T-helper 2 cell treated with Interferon-gamma antibody and Interleukin-4, amounts not matched to agents 5 μg/mL and 100 μg/mL, for 36 hours (primary cell): Measurements from ENCODE around the gene POLR3A.

Source experiments
- DNase-seq: peaks from one replicate; pipeline ENCODE4 v3.0.0; 2021; ENCODE audit warnings: low spot score
- H3K27ac Mint-ChIP-seq: one replicate; pipeline ENCODE4 v1.8.0; 2021; ENCODE audit warnings: mild to moderate bottlenecking, mixed read lengths
- H3K27me3 Mint-ChIP-seq: one replicate; pipeline ENCODE4 v1.8.0; 2021; ENCODE audit warnings: low read depth, mixed read lengths
- H3K36me3 Mint-ChIP-seq: one replicate; pipeline ENCODE4 v1.8.0; 2021; ENCODE audit warnings: low read depth, mixed read lengths
- H3K4me1 Mint-ChIP-seq: one replicate; pipeline ENCODE4 v1.8.0; 2021; ENCODE audit warnings: low read depth, mixed read lengths
- H3K4me3 Mint-ChIP-seq: one replicate; pipeline ENCODE4 v1.8.0; 2022; ENCODE audit warnings: mild to moderate bottlenecking, moderate library complexity, mixed read lengths
- H3K9me3 Mint-ChIP-seq: one replicate; pipeline ENCODE4 v1.8.0; 2021; ENCODE audit warnings: mixed read lengths

The POLR3A gene

GRCh38 chr10:77925795-77926565 is 103.3 kb downstream of the POLR3A start:
- H3K9me3 Mint-ChIP-seq = no peaks in the 10 kb centered on the region
- peak; percentile 41 for DNase-seq
- H3K4me3 Mint-ChIP-seq = peak overlapping the region; percentile 67
- H3K36me3 Mint-ChIP-seq = peaks cover 2% of the 10 kb centered on the region
- H3K27ac Mint-ChIP-seq = no peak overlapping the region
- H3K27me3 Mint-ChIP-seq = peaks cover 44% of the 10 kb centered on the region
- H3K4me1 Mint-ChIP-seq = peaks cover 12% of the 10 kb centered on the region

DNA sequence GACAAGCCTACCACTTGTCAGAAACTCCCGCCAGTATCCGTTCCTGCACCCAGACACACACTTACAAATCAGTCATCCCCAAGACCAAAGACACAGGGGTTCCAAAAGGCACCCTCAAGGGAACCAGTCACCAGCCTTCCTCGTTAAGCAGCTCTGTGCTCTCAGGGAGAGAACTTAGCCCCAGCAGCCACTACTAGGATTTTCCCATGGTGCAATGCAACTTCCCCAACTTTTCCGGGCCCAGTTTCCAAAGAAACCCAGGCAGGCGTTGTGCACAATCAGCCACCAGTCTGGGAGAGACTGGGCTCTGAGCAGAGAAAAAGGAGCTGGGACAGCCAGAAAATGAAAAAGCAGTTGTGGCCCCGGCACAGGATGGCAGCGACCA is 103.9 kb downstream of the POLR3A start:
- H3K36me3 Mint-ChIP-seq = peaks cover 2% of the 10 kb centered on the region
- no peak for DNase-seq
- H3K9me3 Mint-ChIP-seq = no peaks in the 10 kb centered on the region
- H3K27ac Mint-ChIP-seq = no peak overlapping the region
- peaks cover 12% of the 10 kb centered on the region for H3K4me1 Mint-ChIP-seq
- peak overlapping the region; percentile 67 for H3K4me3 Mint-ChIP-seq
- peaks cover 44% of the 10 kb centered on the region for H3K27me3 Mint-ChIP-seq

GRCh38 chr10:77922566-77923179 is 106.6 kb downstream of the POLR3A start:
- Mint-ChIP-seq H3K27me3 (peaks cover 25% of the 10 kb centered on the region), H3K9me3 (no peaks in the 10 kb centered on the region), H3K4me3 (no peak overlapping the region), H3K27ac (no peak overlapping the region), H3K36me3 (peaks cover 2% of the 10 kb centered on the region), H3K4me1 (peaks cover 10% of the 10 kb centered on the region)
- no peak for DNase-seq

GRCh38 chr10:77922055-77922454 is 107.3 kb downstream of the POLR3A start:
- no peak overlapping the region for H3K4me3 Mint-ChIP-seq
- peaks cover 6% of the 10 kb centered on the region for H3K4me1 Mint-ChIP-seq
- peaks cover 2% of the 10 kb centered on the region for H3K36me3 Mint-ChIP-seq
- H3K27me3 Mint-ChIP-seq = peaks cover 20% of the 10 kb centered on the region
- H3K27ac Mint-ChIP-seq = no peak overlapping the region
- H3K9me3 Mint-ChIP-seq = no peaks in the 10 kb centered on the region
- DNase-seq = no peak

GRCh38 chr10:77921395-77921794 is 107.9 kb downstream of the POLR3A start:
- Mint-ChIP-seq H3K4me3 (no peak overlapping the region), H3K4me1 (peaks cover 6% of the 10 kb centered on the region), H3K9me3 (no peaks in the 10 kb centered on the region), H3K27me3 (peaks cover 20% of the 10 kb centered on the region), H3K27ac (no peak overlapping the region), H3K36me3 (peaks cover 2% of the 10 kb centered on the region)
- DNase-seq = no peak

DNA sequence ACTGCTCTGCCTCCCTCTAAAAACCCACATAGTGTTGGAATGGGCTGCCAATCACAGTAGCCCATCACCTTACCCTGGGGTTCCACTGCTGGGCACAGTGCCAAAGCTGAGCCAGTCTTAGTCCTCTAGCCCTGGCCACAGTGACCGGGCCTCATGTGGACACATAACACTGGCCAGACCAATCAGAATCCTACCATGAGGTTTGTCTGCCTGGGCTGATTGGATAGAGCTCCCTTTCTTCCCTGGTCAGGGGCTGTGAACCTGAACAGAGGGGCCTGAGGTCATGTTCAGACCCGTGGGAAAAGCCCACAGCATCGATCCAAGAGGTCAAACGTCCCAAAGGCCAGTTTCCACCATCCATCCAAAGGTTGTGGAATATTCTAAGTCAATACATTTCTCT is 108.8 kb downstream of the POLR3A start:
- H3K36me3 Mint-ChIP-seq = peaks cover 2% of the 10 kb centered on the region
- no peak overlapping the region for H3K27ac Mint-ChIP-seq
- peaks cover 6% of the 10 kb centered on the region for H3K4me1 Mint-ChIP-seq
- H3K9me3 Mint-ChIP-seq = no peaks in the 10 kb centered on the region
- H3K4me3 Mint-ChIP-seq = no peak overlapping the region
- H3K27me3 Mint-ChIP-seq = peaks cover 17% of the 10 kb centered on the region
- DNase-seq = no peak

GRCh38 chr10:77919713-77920108 is 109.6 kb downstream of the POLR3A start:
- H3K4me3 Mint-ChIP-seq = no peak overlapping the region
- DNase-seq = no peak
- H3K9me3 Mint-ChIP-seq = no peaks in the 10 kb centered on the region
- no peak overlapping the region for H3K27ac Mint-ChIP-seq
- H3K27me3 Mint-ChIP-seq = peaks cover 10% of the 10 kb centered on the region
- peaks cover 2% of the 10 kb centered on the region for H3K4me1 Mint-ChIP-seq
- H3K36me3 Mint-ChIP-seq = no peaks in the 10 kb centered on the region
